ENCODE measurements around the gene C2CD2L. TPM values are rescaled to one million over a fixed set of nuclear protein-coding genes. Genes with fewer than 3 reads are reported as not detected.

C2CD2L gene
- total and polyA plus RNA-seq, 2 of the 13 experiments (the other 11 are each of a cell fraction or from before 2014, with no cell fraction given), result 3.7 to 5.5 TPM

DNA sequence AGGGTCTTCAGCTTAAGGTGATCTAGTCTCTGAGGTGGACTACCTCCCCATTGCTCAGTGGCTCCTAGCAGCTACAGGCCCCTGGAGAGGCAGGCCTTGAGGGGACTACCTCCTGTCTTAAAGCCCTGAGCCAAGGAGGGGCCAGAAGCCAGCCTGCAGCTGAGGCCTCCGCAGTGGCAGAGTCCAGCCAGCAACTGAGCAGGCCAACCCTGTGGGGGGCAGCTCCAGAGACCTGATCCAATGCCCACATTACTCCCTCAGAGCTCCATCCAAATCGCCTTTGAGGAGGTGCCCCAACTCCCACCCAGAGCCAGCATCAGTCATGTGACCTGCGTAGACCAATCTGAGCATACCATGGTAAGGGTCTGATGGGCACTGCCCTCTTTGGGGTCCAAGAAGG lies 2.7 kb downstream of the C2CD2L start (continued):
- TF ChIP-seq, protein P1, sequence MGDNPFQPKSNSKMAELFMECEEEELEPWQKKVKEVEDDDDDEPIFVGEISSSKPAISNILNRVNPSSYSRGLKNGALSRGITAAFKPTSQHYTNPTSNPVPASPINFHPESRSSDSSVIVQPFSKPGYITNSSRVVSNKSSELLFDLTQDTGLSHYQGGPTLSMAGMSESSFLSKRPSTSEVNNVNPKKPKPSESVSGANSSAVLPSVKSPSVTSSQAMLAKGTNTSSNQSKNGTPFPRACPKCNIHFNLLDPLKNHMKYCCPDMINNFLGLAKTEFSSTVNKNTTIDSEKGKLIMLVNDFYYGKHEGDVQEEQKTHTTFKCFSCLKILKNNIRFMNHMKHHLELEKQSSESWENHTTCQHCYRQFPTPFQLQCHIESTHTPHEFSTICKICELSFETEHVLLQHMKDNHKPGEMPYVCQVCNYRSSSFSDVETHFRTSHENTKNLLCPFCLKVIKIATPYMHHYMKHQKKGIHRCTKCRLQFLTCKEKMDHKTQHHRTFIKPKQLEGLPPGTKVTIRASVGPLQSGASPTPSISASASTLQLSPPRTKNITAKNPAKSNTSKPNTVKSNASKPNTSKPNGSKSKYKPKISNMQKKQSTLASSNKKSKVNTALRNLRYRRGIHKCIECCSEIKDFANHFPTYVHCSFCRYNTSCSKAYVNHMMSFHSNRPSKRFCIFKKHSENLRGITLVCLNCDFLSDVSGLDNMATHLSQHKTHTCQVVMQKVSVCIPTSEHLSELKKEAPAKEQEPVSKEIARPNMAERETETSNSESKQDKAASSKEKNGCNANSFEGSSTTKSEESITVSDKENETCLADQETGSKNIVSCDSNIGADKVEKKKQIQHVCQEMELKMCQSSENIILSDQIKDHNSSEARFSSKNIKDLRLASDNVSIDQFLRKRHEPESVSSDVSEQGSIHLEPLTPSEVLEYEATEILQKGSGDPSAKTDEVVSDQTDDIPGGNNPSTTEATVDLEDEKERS (CRISPR knock-in tag; IDR thresholded peaks at IDR 0.05), result no peak
- TF ChIP-seq, protein P2, sequence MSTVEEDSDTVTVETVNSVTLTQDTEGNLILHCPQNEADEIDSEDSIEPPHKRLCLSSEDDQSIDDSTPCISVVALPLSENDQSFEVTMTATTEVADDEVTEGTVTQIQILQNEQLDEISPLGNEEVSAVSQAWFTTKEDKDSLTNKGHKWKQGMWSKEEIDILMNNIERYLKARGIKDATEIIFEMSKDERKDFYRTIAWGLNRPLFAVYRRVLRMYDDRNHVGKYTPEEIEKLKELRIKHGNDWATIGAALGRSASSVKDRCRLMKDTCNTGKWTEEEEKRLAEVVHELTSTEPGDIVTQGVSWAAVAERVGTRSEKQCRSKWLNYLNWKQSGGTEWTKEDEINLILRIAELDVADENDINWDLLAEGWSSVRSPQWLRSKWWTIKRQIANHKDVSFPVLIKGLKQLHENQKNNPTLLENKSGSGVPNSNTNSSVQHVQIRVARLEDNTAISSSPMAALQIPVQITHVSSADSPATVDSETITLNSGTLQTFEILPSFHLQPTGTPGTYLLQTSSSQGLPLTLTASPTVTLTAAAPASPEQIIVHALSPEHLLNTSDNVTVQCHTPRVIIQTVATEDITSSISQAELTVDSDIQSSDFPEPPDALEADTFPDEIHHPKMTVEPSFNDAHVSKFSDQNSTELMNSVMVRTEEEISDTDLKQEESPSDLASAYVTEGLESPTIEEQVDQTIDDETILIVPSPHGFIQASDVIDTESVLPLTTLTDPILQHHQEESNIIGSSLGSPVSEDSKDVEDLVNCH (CRISPR knock-in tag; IDR thresholded peaks at IDR 0.05), result no peak
- TF ChIP-seq MED8 (CRISPR knock-in tag; IDR thresholded peaks at IDR 0.05; ENCODE audit: insufficient replicate concordance) (no peak), ZNF292 (CRISPR knock-in tag; IDR thresholded peaks at IDR 0.05; ENCODE audit: borderline replicate concordance, low read depth) (no peak), MAF1 (CRISPR knock-in tag; IDR thresholded peaks at IDR 0.05; ENCODE audit: borderline replicate concordance) (no peak), ATF7 (IDR thresholded peaks at IDR 0.05) (no peak), ATF7 (CRISPR knock-in tag; IDR thresholded peaks at IDR 0.05) (no peak), MYNN (CRISPR knock-in tag; IDR thresholded peaks at IDR 0.05; ENCODE audit: low read depth) (no peak), CENPX (CRISPR knock-in tag; IDR thresholded peaks at IDR 0.05) (no peak)

All from HepG2 (cell line).